Common myeloid progenitor, CD34-positive (primary cell): ENCODE measurements around the gene CENPL.
"Not testable (repeated sequence)": the region's sequence is repeated elsewhere in the genome, so short reads cannot be mapped to it uniquely, and the experiment has no call there.

Experiments
- CTCF ChIA-PET: fragments of 350-600 bp; sonication (Branson Sonifier 250); formaldehyde crosslinking; loops from one replicate; lab custom pipeline; 2021; ENCODE audit warnings: antibody characterized with exemption; lab: Charles Lee
- POLR2A ChIA-PET: fragments of 350-600 bp; sonication (Branson Sonifier 250); formaldehyde crosslinking; loops from one replicate; lab custom pipeline; 2021; ENCODE audit warnings: antibody characterized with exemption; lab: Charles Lee
- DNase-seq, 3 donors: peaks; one replicate each; pipeline versions ENCODE4 v3.0.0 to v3.0.0-alpha.2; 2013
- H3K27ac ChIP-seq, 2 experiments: 1 replicate in 1 of 2; 2 replicates in 1 of 2; pipeline ENCODE4 v1.7.0; 2013; ENCODE audit warnings: inconsistent platforms in 2 of 2, low read length in 2 of 2, mild to moderate bottlenecking in 2 of 2, low read depth in 1 of 2, moderate library complexity in 1 of 2; ENCODE audit not compliant: severe bottlenecking in 2 of 2, insufficient read depth in 1 of 2, poor library complexity in 1 of 2
- H3K27me3 ChIP-seq, 5 experiments: replicated peaks in 2 of 5; 1 replicate in 3 of 5; 2 replicates in 2 of 5; pipeline versions ENCODE4 v1.6.1 to v1.7.0; 2013; ENCODE audit warnings: low read length in 4 of 5, mild to moderate bottlenecking in 2 of 5, moderate library complexity in 2 of 5, inconsistent platforms in 1 of 5; ENCODE audit not compliant: insufficient read depth in 5 of 5, control insufficient read depth in 4 of 5
- H3K36me3 ChIP-seq, 4 experiments: 1 replicate in 2 of 4; 2 replicates in 2 of 4; pipeline versions ENCODE4 v1.6.1 to v1.7.0; 2013; ENCODE audit warnings: low read length in 3 of 4, control low read depth in 1 of 4, mild to moderate bottlenecking in 1 of 4; ENCODE audit not compliant: control insufficient read depth in 4 of 4, insufficient read depth in 4 of 4
- H3K4me1 ChIP-seq, 4 experiments: 1 replicate in 3 of 4; 2 replicates in 1 of 4; pipeline versions ENCODE4 v1.6.1 to v1.7.1; 2013; ENCODE audit warnings: low read length in 3 of 4, mild to moderate bottlenecking in 3 of 4, control low read depth in 1 of 4, inconsistent platforms in 1 of 4, moderate library complexity in 1 of 4; ENCODE audit not compliant: control insufficient read depth in 4 of 4, insufficient read depth in 4 of 4; ENCODE audit errors: control extremely low read depth in 1 of 4
- H3K4me3 ChIP-seq, 7 experiments: 1 replicate in 4 of 7; 2 replicates in 3 of 7; pipeline versions ENCODE4 v1.5.1 to v1.7.0; 2013; ENCODE audit warnings: mild to moderate bottlenecking in 7 of 7, low read length in 6 of 7, moderate library complexity in 6 of 7, inconsistent platforms in 2 of 7, low read depth in 2 of 7, control low read depth in 1 of 7; ENCODE audit not compliant: insufficient read depth in 4 of 7, control insufficient read depth in 1 of 7; ENCODE audit errors: extremely low read depth in 1 of 7
- H3K9me3 ChIP-seq, 5 experiments: 1 replicate in 4 of 5; 2 replicates in 1 of 5; pipeline versions ENCODE4 v1.6.1 to v1.7.1; 2013; ENCODE audit warnings: low read length in 4 of 5, mild to moderate bottlenecking in 2 of 5, inconsistent platforms in 1 of 5, low read depth in 1 of 5, moderate library complexity in 1 of 5; ENCODE audit not compliant: control insufficient read depth in 4 of 5, insufficient read depth in 2 of 5; ENCODE audit errors: control extremely low read depth in 1 of 5
- WGBS: methylation state at CpG from one replicate; pipeline ENCODE4 v1.1.5; 2013; ENCODE audit not compliant: insufficient coverage; 5-methylcytosine and 5-hydroxymethylcytosine counted together

Gene CENPL

DNA sequence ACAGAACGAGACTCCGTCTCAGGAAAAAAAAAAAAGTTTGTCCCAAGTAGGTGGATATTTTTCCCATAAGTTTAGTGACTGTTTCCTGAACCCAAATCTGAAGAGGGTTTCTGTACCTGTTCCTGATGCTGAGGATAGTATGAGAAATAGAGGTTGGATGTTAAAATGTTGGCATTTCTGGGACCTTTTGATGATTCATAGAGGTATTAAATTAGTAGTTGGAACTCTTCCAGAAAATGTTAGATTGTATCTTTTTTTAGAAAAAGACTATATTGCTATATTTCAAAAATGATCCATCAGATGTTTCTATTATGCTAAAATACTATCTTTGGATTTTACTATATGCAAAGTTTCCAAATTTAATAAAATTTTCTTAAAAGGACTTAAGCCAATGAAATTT is 2.9 kb upstream of the CENPL start:
- ChIA-PET POLR2A (no interaction called here), CTCF (interaction anchor here (0.8 to 1.2 kb wide), 3 partner anchors 9 to 1084 kb away, joined by 3 to 6 read pairs (median 3); no protein-coding TSS in a partner anchor)
- Histone ChIP-seq H3K27ac (no peak overlapping the region), H3K4me3 (no peak overlapping the region), H3K4me1 (peaks cover 9 to 23% (median 10%) of the 10 kb centered on the region in 4 experiments), H3K27me3 (no peaks in the 10 kb centered on the region), H3K9me3 (no peaks in the 10 kb centered on the region), H3K36me3 (peaks cover under 1 to 14% (median 7%) of the 10 kb centered on the region in 4 experiments)
- 89% methylated on average over 2 of the region's 2 CpGs for WGBS
- DNase-seq: no peak

DNA sequence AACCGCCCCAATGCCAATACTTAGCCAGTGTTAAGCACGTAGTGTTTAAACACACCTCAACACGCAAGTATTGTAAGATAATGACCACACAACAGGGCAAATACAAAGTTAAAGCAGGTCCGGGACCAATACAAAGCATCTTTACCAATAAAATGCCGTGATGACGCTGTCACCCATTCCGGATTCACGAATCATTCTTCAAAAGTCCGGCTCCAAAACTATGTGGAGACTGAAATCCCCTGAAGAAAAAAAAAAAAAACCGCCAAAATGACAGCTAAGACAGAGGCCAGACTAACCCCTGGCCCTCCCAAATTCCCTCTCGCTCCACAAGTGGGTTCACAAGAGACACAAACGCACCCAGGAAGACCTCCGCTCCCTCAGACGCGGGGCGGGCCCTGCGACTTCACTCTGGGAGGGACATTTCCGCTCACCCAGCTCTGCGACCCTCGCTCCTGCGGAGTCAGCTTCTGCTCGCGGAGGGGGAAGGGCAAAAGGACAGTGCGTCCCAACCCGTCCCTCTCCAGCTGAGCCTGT is 835 bp downstream of the CENPL start:
- POLR2A ChIA-PET: no interaction called here
- Histone ChIP-seq H3K4me1 (peaks cover 9 to 29% (median 10%) of the 10 kb centered on the region in 4 experiments), H3K27ac (peak overlapping the region; percentile 84 to 89), H3K4me3 (peak overlapping the region; percentile 79 to 100 (median 96)), H3K27me3 (no peaks in the 10 kb centered on the region), H3K36me3 (peaks cover 0 to 13% (median 1%) of the 10 kb centered on the region in 4 experiments), H3K9me3 (no peaks in the 10 kb centered on the region)
- WGBS: 0% methylated on average over 20 of the region's 25 CpGs
- CTCF ChIA-PET: interaction anchor here (1.0 to 2.0 kb wide), 4 partner anchors 395 to 1082 kb away, joined by 3 to 15 read pairs (median 6); no protein-coding TSS in a partner anchor
- no peak for DNase-seq

DNA sequence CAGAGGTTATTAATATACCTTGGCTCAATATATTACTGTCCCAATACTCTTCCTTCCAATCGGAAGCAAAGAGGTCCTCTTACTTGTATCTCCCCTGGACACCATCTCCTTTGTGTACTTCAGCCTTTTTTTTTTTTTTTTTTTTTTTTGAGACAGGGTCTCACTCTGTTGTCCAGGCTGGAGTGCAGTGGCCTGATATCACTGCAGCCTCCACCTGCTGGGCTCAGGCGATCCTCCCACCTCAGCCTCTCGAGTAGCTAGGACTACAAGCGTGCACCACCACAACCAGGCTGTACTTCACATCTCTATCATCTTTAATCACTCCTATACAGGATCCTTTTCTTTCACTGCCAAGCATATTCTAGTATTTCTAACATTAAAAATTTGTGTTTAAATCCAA is 3.0 kb downstream of the CENPL start:
- POLR2A ChIA-PET: no interaction called here
- H3K4me1 ChIP-seq: peaks cover 9 to 21% (median 10%) of the 10 kb centered on the region in 4 experiments
- H3K27me3 ChIP-seq: no peaks in the 10 kb centered on the region
- no peak overlapping the region for H3K27ac ChIP-seq
- WGBS: 100% methylated on average over 2 of the region's 4 CpGs
- H3K4me3 ChIP-seq: no peak overlapping the region
- H3K36me3 ChIP-seq: peaks cover 4 to 21% (median 5%) of the 10 kb centered on the region in 4 experiments
- CTCF ChIA-PET: no interaction called here
- DNase-seq: no peak
- no peaks in the 10 kb centered on the region for H3K9me3 ChIP-seq

DNA sequence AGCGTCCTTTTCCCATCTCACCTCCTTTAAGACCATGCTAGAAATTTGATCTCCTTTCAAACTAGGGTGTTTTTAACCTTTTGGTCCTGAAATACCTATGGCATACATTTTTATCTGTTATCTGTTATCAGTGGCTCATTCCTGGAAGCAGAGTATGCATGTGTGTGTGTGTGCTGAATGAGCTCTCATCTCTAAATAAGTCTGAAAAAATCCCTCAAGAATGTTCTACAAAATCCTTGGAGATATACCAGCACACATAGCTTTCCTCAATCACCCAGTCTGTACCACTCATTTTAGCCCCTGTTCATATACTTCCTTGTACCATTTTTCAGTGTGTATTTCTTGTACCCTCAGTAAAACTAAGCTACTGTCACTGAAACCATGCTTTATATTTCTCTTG is 6.2 kb downstream of the CENPL start:
- H3K27me3 ChIP-seq: no peaks in the 10 kb centered on the region
- no peak overlapping the region for H3K27ac ChIP-seq
- ChIA-PET POLR2A (no interaction called here), CTCF (interaction anchor here (1.2 to 1.3 kb wide), 3 partner anchors 9 to 1076 kb away, joined by 3 read pairs; no protein-coding TSS in a partner anchor)
- peaks cover 4 to 21% (median 5%) of the 10 kb centered on the region in 4 experiments for H3K36me3 ChIP-seq
- DNase-seq: no peak
- no CpG with 5 or more reads among the region's 1 CpG for WGBS
- peaks cover 6 to 15% (median 7%) of the 10 kb centered on the region in 4 experiments for H3K4me1 ChIP-seq
- no peak overlapping the region for H3K4me3 ChIP-seq
- no peaks in the 10 kb centered on the region for H3K9me3 ChIP-seq

DNA sequence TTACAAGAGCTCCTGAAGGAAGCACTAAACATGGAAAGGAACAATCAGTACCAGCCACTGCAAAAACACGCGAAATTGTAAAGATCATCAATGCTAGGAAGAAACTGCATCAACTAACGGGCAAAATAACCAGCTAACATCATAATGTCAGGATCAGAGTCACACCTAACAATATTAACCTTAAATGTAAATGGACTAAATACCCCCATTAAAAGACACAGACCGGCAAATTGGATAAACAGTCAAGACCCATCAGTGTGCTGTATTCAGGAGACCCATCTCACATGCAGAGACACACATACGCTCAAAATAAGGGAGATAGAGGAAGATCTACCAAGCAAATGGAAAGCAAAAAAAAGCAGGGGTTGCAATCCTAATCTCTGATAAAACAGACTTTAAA is 11.0 kb downstream of the CENPL start:
- peaks cover 5 to 28% (median 7%) of the 10 kb centered on the region in 4 experiments for H3K36me3 ChIP-seq
- not testable (repeated sequence) for H3K27me3 ChIP-seq, DNase-seq, H3K27ac ChIP-seq, H3K9me3 ChIP-seq, H3K4me3 ChIP-seq, H3K4me1 ChIP-seq
- ChIA-PET CTCF (interaction anchor here (0.6 kb wide), 1 partner anchor 41 kb away, joined by 3 read pairs; no protein-coding TSS in a partner anchor), POLR2A (interaction anchor here (0.6 kb wide), 1 partner anchor 19 kb away, joined by 3 read pairs; no protein-coding TSS in a partner anchor)
- WGBS: 98% methylated on average over 3 of the region's 5 CpGs

DNA sequence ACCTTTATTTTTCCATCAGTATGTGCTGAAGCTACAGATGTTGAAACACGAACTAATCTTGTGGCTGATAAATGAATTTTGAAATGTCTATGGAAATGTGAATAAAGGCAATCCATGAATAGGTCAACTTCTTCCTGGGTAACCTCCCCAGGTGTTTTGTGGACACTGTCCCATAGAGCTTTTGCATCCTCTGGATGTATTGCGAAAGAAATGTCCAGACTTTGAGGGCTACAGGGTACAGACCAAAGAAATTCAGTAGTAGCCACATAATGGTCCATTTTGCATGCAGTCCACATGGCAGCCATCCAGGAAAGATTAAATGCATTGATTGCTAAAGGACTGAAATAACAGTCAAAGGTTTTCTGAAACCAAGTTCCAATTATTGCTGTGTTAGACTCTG is 21.7 kb downstream of the CENPL start:
- Histone ChIP-seq H3K4me3 (no peak overlapping the region), H3K27ac (no peak overlapping the region), H3K27me3 (no peaks in the 10 kb centered on the region), H3K4me1 (no peaks in the 10 kb centered on the region), H3K36me3 (peaks cover 14 to 43% (median 25%) of the 10 kb centered on the region in 4 experiments), H3K9me3 (no peaks in the 10 kb centered on the region)
- no peak for DNase-seq
- POLR2A ChIA-PET: no interaction called here
- CTCF ChIA-PET: no interaction called here
- 100% methylated on average over 1 of the region's 2 CpGs for WGBS

DNA sequence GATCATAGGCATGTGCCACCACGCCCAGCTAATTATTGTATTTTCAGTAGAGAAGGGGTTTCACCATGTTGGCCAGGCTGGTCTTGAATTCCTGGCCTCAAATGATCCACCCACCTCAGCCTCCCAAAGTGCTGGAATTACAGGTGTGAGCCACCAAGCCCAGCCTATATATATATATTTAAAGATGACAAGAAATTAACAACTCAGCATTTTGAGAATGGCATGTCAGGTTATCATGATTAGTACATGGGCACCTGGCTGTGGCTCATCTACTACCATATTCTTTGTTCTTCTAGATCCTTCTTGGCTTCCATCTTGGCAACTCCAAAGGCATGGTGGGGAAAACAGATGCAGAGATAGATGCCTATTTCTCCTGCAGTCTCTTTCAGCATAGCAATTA is 24.7 kb downstream of the CENPL start:
- H3K27ac ChIP-seq, H3K4me3 ChIP-seq, POLR2A ChIA-PET, H3K9me3 ChIP-seq, H3K4me1 ChIP-seq, CTCF ChIA-PET, DNase-seq, H3K27me3 ChIP-seq: not testable (repeated sequence)
- peaks cover 7 to 27% (median 13%) of the 10 kb centered on the region in 4 experiments for H3K36me3 ChIP-seq
- 100% methylated on average over 1 of the region's 1 CpG for WGBS
